Measurements from ENCODE around the gene CLCN4.

- TF ChIP-seq CTCF (IDR thresholded peaks at IDR 0.05 in 4 of 5, conservative IDR thresholded peaks at IDR 0.05 in 1 of 5) (no peak), POLR2A (IDR thresholded peaks at IDR 0.05) (no peak)
These were observed 45.8 kb upstream of the CLCN4 start for GRCh38 chrX:10110984-10111363.
